Stimulated activated CD4-positive, alpha-beta T cell treated with anti-CD3 and anti-CD28 coated beads, Interleukin-2, amount 100 ng/mL, for 4 hours (primary cell): Measurements from ENCODE around the gene YWHAB.

Experiments used
- DNase-seq: peaks from one replicate; pipeline ENCODE4 v3.0.0-alpha.2; 2020; ENCODE audit warnings: low read depth

YWHAB gene

DNA sequence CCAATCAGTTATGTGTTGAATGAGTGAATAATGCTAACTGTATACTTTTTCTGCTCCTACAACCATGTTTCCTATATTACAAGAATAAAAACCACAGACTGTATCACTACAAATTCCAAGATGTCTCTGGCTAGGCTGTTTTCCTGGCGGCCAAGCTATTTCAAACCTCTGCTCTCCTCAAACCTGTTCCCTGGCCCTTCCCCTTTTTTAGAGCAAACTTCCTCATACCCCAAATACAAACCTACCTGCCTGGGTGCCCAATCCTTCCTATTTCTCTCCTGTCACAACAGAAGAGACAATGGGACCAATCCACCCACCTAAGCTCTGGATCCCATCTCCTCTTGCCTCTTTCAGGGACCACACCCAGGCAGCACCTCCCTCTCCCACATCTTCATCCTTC, 67.2 kb downstream of the YWHAB start:
- no peak for DNase-seq

DNA sequence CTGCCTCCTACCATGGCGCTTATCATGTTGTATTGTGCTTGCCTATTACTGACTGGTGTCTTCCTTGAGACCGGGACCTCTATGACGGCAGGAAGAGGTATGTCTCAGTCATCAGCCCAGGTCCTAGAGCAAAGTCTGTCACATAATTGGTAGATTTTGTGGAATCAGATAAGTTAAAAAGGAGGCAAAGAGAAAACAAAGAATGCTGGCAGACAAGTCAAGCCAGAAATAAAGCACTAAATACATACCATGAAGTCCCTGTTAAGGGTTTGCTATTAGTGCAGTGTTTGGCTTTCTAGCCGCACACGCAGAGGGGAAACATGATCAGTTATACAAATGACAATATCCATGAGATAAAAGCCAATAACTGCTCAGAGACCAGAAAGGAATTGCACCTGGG, 68.7 kb downstream of the YWHAB start:
- DNase-seq = no peak

DNA sequence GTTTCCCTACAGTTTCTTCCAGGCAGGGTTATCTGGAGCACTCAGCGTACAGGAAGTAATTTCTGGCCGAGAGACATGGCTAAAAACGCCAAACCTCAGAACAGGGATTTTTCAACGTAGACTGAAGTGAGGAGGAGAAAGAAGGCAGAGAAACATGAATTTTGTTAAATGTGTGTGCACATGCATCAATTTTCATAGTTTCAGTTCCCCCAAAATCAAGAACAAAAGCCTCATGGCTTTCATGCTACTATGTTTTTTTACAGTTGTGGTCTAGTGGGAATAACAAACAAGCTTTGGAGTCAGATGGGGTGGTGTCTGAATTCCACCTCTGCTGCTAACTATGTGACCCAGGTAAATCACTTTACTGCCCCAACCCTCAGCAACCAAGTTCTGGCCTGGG, 69.8 kb downstream of the YWHAB start:
- DNase-seq = no peak

- no peak for DNase-seq
Observed at GRCh38 chr20:44956410-44956809, 70.9 kb downstream of the YWHAB start.
